ENCODE measurements around the gene DLL3.

GRCh38 chr19:39469567-39469966 is 29.2 kb upstream of the DLL3 start:
- TF ChIP-seq CTCF (IDR thresholded peaks at IDR 0.05; ENCODE audit: poor library complexity) (no peak), EZH2phosphoT487 (IDR thresholded peaks at IDR 0.05; ENCODE audit: low read depth, severe bottlenecking, unreplicated experiment) (no peak)

All from hepatocyte (in vitro differentiated cells).